ENCODE measurements around the gene BTBD17.

GRCh38 chr17:74329378-74329777, 32.3 kb downstream of the BTBD17 start:
- TF ChIP-seq, protein P1, sequence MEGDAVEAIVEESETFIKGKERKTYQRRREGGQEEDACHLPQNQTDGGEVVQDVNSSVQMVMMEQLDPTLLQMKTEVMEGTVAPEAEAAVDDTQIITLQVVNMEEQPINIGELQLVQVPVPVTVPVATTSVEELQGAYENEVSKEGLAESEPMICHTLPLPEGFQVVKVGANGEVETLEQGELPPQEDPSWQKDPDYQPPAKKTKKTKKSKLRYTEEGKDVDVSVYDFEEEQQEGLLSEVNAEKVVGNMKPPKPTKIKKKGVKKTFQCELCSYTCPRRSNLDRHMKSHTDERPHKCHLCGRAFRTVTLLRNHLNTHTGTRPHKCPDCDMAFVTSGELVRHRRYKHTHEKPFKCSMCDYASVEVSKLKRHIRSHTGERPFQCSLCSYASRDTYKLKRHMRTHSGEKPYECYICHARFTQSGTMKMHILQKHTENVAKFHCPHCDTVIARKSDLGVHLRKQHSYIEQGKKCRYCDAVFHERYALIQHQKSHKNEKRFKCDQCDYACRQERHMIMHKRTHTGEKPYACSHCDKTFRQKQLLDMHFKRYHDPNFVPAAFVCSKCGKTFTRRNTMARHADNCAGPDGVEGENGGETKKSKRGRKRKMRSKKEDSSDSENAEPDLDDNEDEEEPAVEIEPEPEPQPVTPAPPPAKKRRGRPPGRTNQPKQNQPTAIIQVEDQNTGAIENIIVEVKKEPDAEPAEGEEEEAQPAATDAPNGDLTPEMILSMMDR (IDR thresholded peaks at IDR 0.05) = no peak
- no peak for TF ChIP-seq POLR2A (IDR thresholded peaks at IDR 0.05)

Measured in adrenal gland (tissue), 5 donors.